22Rv1 (cell line): ENCODE results near the gene TBC1D26.
"Not testable (repeated sequence)": the region's sequence is repeated elsewhere in the genome, so short reads cannot be mapped to it uniquely, and the experiment has no call there.

Source experiments
- ZFX ChIP-seq: fragments of 450-650 bp; IDR thresholded peaks from 2 replicates; pipeline ENCODE4 v1.6.1; 2017; ENCODE audit warnings: antibody characterized with exemption, borderline replicate concordance
- TF ChIP-seq, protein P1 (sequence below): fragments of 450-650 bp; IDR thresholded peaks from 2 replicates; pipeline ENCODE4 v1.5.1; 2017; ENCODE audit warnings: mild to moderate bottlenecking

DNA sequence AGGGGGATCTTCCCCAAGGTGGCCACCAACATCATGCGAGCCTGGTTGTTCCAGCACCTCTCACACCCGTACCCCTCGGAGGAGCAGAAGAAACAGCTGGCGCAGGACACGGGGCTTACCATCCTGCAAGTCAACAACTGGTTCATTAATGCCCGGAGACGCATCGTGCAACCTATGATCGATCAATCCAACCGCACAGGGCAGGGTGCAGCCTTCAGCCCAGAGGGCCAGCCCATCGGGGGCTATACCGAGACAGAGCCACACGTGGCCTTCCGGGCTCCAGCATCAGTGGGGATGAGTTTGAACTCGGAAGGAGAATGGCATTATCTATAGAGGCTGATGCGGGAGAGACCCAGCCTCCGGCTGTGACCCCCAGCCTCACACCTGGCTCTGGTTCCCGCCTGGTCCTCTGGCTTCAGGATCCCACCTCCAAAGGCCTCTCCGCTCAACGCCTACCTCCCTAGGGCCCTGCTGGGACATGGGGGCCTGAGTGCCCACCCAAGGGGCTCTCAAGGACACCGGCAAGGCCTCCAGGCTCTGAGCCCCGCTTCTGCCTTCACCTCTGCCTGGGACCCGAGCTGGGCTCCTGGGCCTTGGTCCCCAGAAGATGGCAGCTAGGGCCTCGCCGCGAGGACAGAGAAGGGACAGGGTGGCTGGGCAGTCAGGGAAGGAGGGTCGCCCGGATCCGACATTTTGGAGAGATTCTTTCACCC is 55.4 kb downstream of the TBC1D26 start:
- TF ChIP-seq, protein P1, sequence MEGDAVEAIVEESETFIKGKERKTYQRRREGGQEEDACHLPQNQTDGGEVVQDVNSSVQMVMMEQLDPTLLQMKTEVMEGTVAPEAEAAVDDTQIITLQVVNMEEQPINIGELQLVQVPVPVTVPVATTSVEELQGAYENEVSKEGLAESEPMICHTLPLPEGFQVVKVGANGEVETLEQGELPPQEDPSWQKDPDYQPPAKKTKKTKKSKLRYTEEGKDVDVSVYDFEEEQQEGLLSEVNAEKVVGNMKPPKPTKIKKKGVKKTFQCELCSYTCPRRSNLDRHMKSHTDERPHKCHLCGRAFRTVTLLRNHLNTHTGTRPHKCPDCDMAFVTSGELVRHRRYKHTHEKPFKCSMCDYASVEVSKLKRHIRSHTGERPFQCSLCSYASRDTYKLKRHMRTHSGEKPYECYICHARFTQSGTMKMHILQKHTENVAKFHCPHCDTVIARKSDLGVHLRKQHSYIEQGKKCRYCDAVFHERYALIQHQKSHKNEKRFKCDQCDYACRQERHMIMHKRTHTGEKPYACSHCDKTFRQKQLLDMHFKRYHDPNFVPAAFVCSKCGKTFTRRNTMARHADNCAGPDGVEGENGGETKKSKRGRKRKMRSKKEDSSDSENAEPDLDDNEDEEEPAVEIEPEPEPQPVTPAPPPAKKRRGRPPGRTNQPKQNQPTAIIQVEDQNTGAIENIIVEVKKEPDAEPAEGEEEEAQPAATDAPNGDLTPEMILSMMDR = not testable (repeated sequence)
- not testable (repeated sequence) for TF ChIP-seq ZFX
